SU-DHL-6 (cell line): ENCODE measurements around the gene RPLP2.

Source experiments
- CTCF ChIP-seq: fragments of 200-600 bp; sonication (generic); IDR thresholded peaks from one replicate; pipeline ENCODE4 v1.5.1; 2017; ENCODE audit warnings: antibody characterized with exemption, mild to moderate bottlenecking, low read length, moderate library complexity; ENCODE audit not compliant: insufficient read depth, poor library complexity, severe bottlenecking
- EZH2phosphoT487 ChIP-seq: fragments of 200-600 bp; sonication (generic), shearing (Covaris generic); conservative IDR thresholded peaks from 2 replicates; pipeline ENCODE4 v1.6.1; 2018; ENCODE audit warnings: mild to moderate bottlenecking, antibody characterized with exemption, low read length, moderate library complexity, mixed read lengths

DNA sequence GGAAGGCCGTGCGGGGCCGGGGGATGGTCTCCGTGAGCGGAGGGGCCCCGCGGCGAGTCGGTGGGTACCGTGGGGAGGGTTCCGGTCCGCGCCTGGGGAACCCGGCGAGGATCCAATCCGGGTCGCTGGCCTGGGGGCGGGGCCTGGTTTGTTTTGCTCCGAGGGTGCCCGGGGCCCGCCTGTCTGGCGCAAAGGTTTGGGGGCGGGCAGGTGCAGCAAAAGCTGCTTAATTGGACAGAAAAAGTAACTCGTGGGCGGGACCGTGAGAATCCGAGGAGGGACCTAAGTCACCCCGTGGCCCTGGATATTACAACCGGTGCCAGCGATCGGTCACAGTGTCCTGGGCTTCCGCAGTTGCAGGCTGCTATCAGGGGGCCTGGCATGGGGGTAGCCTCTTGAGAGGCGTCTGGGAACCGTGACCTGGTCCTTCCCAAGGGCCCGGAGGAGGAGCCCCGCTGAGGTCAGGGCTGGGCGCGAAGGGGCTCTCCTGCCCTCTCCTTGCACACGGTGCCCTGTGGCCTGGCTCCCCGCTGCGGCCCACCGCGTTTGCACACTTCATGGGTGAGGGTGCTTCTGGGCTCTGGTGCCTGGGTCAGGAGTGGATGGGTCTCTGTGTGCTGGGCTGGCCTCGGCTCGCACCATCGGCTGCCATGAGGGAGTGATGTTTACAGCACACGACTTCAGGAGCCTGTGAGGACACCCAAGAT, 10.3 kb downstream of the RPLP2 start:
- TF ChIP-seq CTCF (no peak), EZH2phosphoT487 (no peak)
